ENCODE results near the gene ATE1.
"Not testable (repeated sequence)": the region's sequence is repeated elsewhere in the genome, so short reads cannot be mapped to it uniquely, and the experiment has no call there.

ATE1 gene

DNA sequence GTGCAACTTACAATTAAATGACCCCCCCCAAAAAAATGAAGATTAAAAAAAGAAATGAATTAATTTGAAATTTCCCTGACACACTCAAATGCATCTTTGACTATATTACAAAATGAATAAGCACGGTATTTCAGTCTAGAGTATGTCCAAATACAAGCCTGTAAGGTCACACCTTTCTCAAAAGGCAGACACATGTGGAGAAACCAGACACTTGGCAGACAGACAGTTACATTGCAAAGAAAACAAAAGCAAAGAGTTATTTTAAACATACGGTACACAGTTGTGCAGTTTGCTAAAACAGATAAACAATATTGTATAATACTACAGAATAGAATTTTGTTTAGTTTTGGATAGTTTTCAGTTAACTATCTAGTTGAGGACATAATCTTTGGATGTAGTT is 153.0 kb downstream of the ATE1 start:
- Histone ChIP-seq H3K36me3 (ENCODE audit: control insufficient read depth, low read depth, low read length) (no peaks in the 10 kb centered on the region), H3K9me3 (ENCODE audit: control insufficient read depth, low read depth, low read length) (no peaks in the 10 kb centered on the region), H3K4me1 (ENCODE audit: control insufficient read depth, low read depth, low read length) (no peaks in the 10 kb centered on the region), H3K27me3 (ENCODE audit: control insufficient read depth, insufficient read depth, low read length) (no peaks in the 10 kb centered on the region), H3K9ac (ENCODE audit: low read length) (no peak overlapping the region), H3K27ac (ENCODE audit: low read length) (no peak overlapping the region), H3K4me3 (ENCODE audit: low read length) (no peak overlapping the region)

- no peaks in the 10 kb centered on the region for H3K4me1 ChIP-seq (ENCODE audit: control insufficient read depth, low read depth, low read length)
- H3K36me3 ChIP-seq (ENCODE audit: control insufficient read depth, low read depth, low read length) = no peaks in the 10 kb centered on the region
- no peak overlapping the region for H3K4me3 ChIP-seq (ENCODE audit: low read length)
- no peaks in the 10 kb centered on the region for H3K27me3 ChIP-seq (ENCODE audit: control insufficient read depth, insufficient read depth, low read length)
- H3K9ac ChIP-seq (ENCODE audit: low read length) = no peak overlapping the region
- H3K27ac ChIP-seq (ENCODE audit: low read length) = no peak overlapping the region
- H3K9me3 ChIP-seq (ENCODE audit: control insufficient read depth, low read depth, low read length) = no peaks in the 10 kb centered on the region
Measured at GRCh38 chr10:121774404-121774803, 153.4 kb downstream of the ATE1 start.

GRCh38 chr10:121772884-121773283 is 154.9 kb downstream of the ATE1 start:
- H3K4me1 ChIP-seq (ENCODE audit: control insufficient read depth, low read depth, low read length) = no peaks in the 10 kb centered on the region
- H3K4me3 ChIP-seq (ENCODE audit: low read length) = no peak overlapping the region
- no peaks in the 10 kb centered on the region for H3K9me3 ChIP-seq (ENCODE audit: control insufficient read depth, low read depth, low read length)
- H3K9ac ChIP-seq (ENCODE audit: low read length) = no peak overlapping the region
- H3K27me3 ChIP-seq (ENCODE audit: control insufficient read depth, insufficient read depth, low read length) = no peaks in the 10 kb centered on the region
- no peaks in the 10 kb centered on the region for H3K36me3 ChIP-seq (ENCODE audit: control insufficient read depth, low read depth, low read length)
- H3K27ac ChIP-seq (ENCODE audit: low read length) = no peak overlapping the region

GRCh38 chr10:121772406-121772805 is 155.4 kb downstream of the ATE1 start:
- no peak overlapping the region for H3K4me3 ChIP-seq (ENCODE audit: low read length)
- no peak overlapping the region for H3K27ac ChIP-seq (ENCODE audit: low read length)
- H3K9me3 ChIP-seq (ENCODE audit: control insufficient read depth, low read depth, low read length) = peaks cover 3% of the 10 kb centered on the region
- no peaks in the 10 kb centered on the region for H3K4me1 ChIP-seq (ENCODE audit: control insufficient read depth, low read depth, low read length)
- H3K9ac ChIP-seq (ENCODE audit: low read length) = no peak overlapping the region
- H3K27me3 ChIP-seq (ENCODE audit: control insufficient read depth, insufficient read depth, low read length) = no peaks in the 10 kb centered on the region
- H3K36me3 ChIP-seq (ENCODE audit: control insufficient read depth, low read depth, low read length) = no peaks in the 10 kb centered on the region

- no peak overlapping the region for H3K9ac ChIP-seq (ENCODE audit: low read length)
- peaks cover 3% of the 10 kb centered on the region for H3K9me3 ChIP-seq (ENCODE audit: control insufficient read depth, low read depth, low read length)
- H3K4me1 ChIP-seq (ENCODE audit: control insufficient read depth, low read depth, low read length) = no peaks in the 10 kb centered on the region
- no peaks in the 10 kb centered on the region for H3K36me3 ChIP-seq (ENCODE audit: control insufficient read depth, low read depth, low read length)
- H3K4me3 ChIP-seq (ENCODE audit: low read length) = no peak overlapping the region
- no peak overlapping the region for H3K27ac ChIP-seq (ENCODE audit: low read length)
- H3K27me3 ChIP-seq (ENCODE audit: control insufficient read depth, insufficient read depth, low read length) = no peaks in the 10 kb centered on the region
Measured at GRCh38 chr10:121771966-121772365, 155.9 kb downstream of the ATE1 start.

- H3K36me3 ChIP-seq (ENCODE audit: control insufficient read depth, low read depth, low read length) = no peaks in the 10 kb centered on the region
- no peak overlapping the region for H3K4me3 ChIP-seq (ENCODE audit: low read length)
- H3K9ac ChIP-seq (ENCODE audit: low read length) = no peak overlapping the region
- no peak overlapping the region for H3K27ac ChIP-seq (ENCODE audit: low read length)
- peaks cover 3% of the 10 kb centered on the region for H3K9me3 ChIP-seq (ENCODE audit: control insufficient read depth, low read depth, low read length)
- H3K27me3 ChIP-seq (ENCODE audit: control insufficient read depth, insufficient read depth, low read length) = no peaks in the 10 kb centered on the region
- H3K4me1 ChIP-seq (ENCODE audit: control insufficient read depth, low read depth, low read length) = no peaks in the 10 kb centered on the region
Measured at GRCh38 chr10:121766426-121766825, 161.4 kb downstream of the ATE1 start.

GRCh38 chr10:121765204-121765603 is 162.6 kb downstream of the ATE1 start:
- Histone ChIP-seq H3K4me3 (ENCODE audit: low read length) (no peak overlapping the region), H3K9me3 (ENCODE audit: control insufficient read depth, low read depth, low read length) (peaks cover 9% of the 10 kb centered on the region), H3K27ac (ENCODE audit: low read length) (no peak overlapping the region), H3K36me3 (ENCODE audit: control insufficient read depth, low read depth, low read length) (no peaks in the 10 kb centered on the region), H3K9ac (ENCODE audit: low read length) (no peak overlapping the region), H3K27me3 (ENCODE audit: control insufficient read depth, insufficient read depth, low read length) (no peaks in the 10 kb centered on the region), H3K4me1 (ENCODE audit: control insufficient read depth, low read depth, low read length) (no peaks in the 10 kb centered on the region)

- H3K4me1 ChIP-seq (ENCODE audit: control insufficient read depth, low read depth, low read length) = no peaks in the 10 kb centered on the region
- no peaks in the 10 kb centered on the region for H3K36me3 ChIP-seq (ENCODE audit: control insufficient read depth, low read depth, low read length)
Measured at GRCh38 chr10:121764233-121764942, 163.4 kb downstream of the ATE1 start.

GRCh38 chr10:121757241-121757640 is 170.6 kb downstream of the ATE1 start:
- not testable (repeated sequence) for H3K4me1 ChIP-seq (ENCODE audit: control insufficient read depth, low read depth, low read length); H3K27me3 ChIP-seq (ENCODE audit: control insufficient read depth, insufficient read depth, low read length); H3K9ac ChIP-seq (ENCODE audit: low read length); H3K4me3 ChIP-seq (ENCODE audit: low read length); H3K36me3 ChIP-seq (ENCODE audit: control insufficient read depth, low read depth, low read length); H3K27ac ChIP-seq (ENCODE audit: low read length)
- peaks cover 24% of the 10 kb centered on the region for H3K9me3 ChIP-seq (ENCODE audit: control insufficient read depth, low read depth, low read length)

More at GRCh38 chr10:121764233-121764942, 163.4 kb downstream of the ATE1 start:
- H3K9me3 ChIP-seq (ENCODE audit: control insufficient read depth, low read depth, low read length) = peaks cover 16% of the 10 kb centered on the region
- H3K9ac ChIP-seq (ENCODE audit: low read length) = no peak overlapping the region
- H3K27ac ChIP-seq (ENCODE audit: low read length) = no peak overlapping the region
- no peak overlapping the region for H3K4me3 ChIP-seq (ENCODE audit: low read length)
- no peaks in the 10 kb centered on the region for H3K27me3 ChIP-seq (ENCODE audit: control insufficient read depth, insufficient read depth, low read length)

- peaks cover 21% of the 10 kb centered on the region for H3K9me3 ChIP-seq (ENCODE audit: control insufficient read depth, low read depth, low read length)
- H3K4me3 ChIP-seq (ENCODE audit: low read length); H3K36me3 ChIP-seq (ENCODE audit: control insufficient read depth, low read depth, low read length); H3K27ac ChIP-seq (ENCODE audit: low read length); H3K27me3 ChIP-seq (ENCODE audit: control insufficient read depth, insufficient read depth, low read length); H3K4me1 ChIP-seq (ENCODE audit: control insufficient read depth, low read depth, low read length); H3K9ac ChIP-seq (ENCODE audit: low read length): not testable (repeated sequence)
Measured at GRCh38 chr10:121755496-121755895, 172.3 kb downstream of the ATE1 start.

- Histone ChIP-seq H3K9me3 (ENCODE audit: control insufficient read depth, low read depth, low read length) (peaks cover 13% of the 10 kb centered on the region), H3K27ac (ENCODE audit: low read length) (no peak overlapping the region), H3K4me1 (ENCODE audit: control insufficient read depth, low read depth, low read length) (no peaks in the 10 kb centered on the region), H3K9ac (ENCODE audit: low read length) (no peak overlapping the region), H3K36me3 (ENCODE audit: control insufficient read depth, low read depth, low read length) (no peaks in the 10 kb centered on the region), H3K4me3 (ENCODE audit: low read length) (no peak overlapping the region), H3K27me3 (ENCODE audit: control insufficient read depth, insufficient read depth, low read length) (no peaks in the 10 kb centered on the region)
Measured at GRCh38 chr10:121754666-121755065, 173.2 kb downstream of the ATE1 start.

- Histone ChIP-seq H3K4me1 (ENCODE audit: control insufficient read depth, low read depth, low read length) (no peaks in the 10 kb centered on the region), H3K36me3 (ENCODE audit: control insufficient read depth, low read depth, low read length) (no peaks in the 10 kb centered on the region), H3K4me3 (ENCODE audit: low read length) (no peak overlapping the region), H3K9me3 (ENCODE audit: control insufficient read depth, low read depth, low read length) (peaks cover 11% of the 10 kb centered on the region), H3K27ac (ENCODE audit: low read length) (no peak overlapping the region), H3K9ac (ENCODE audit: low read length) (no peak overlapping the region), H3K27me3 (ENCODE audit: control insufficient read depth, insufficient read depth, low read length) (no peaks in the 10 kb centered on the region)
Measured at GRCh38 chr10:121753726-121754476, 173.9 kb downstream of the ATE1 start.

Measured in iPS-18a (cell line).